IMR-90 (cell line): ENCODE data around the gene STMN1.

Experiments
- BHLHE40 ChIP-seq: fragments of 150-350 bp; IDR thresholded peaks from 2 replicates; pipeline ENCODE4 v1.6.1; 2016; ENCODE audit warnings: mild to moderate bottlenecking, low read depth, low read length
- CEBPB ChIP-seq: IDR thresholded peaks from 2 replicates; pipeline ENCODE4 v1.6.1; 2012; ENCODE audit warnings: low read depth, low read length, improper control_type of control experiment
- MAFK ChIP-seq: IDR thresholded peaks from 2 replicates; pipeline ENCODE4 v1.6.1; 2012; ENCODE audit warnings: low read depth, low read length, improper control_type of control experiment
- MAZ ChIP-seq: IDR thresholded peaks from 2 replicates; pipeline ENCODE4 v1.6.1; 2012; ENCODE audit warnings: low read depth, mild to moderate bottlenecking, low read length, improper control_type of control experiment, moderate library complexity, borderline replicate concordance
- MXI1 ChIP-seq: IDR thresholded peaks from 2 replicates; pipeline ENCODE4 v1.6.1; 2012; ENCODE audit warnings: low read depth, mild to moderate bottlenecking, low read length, moderate library complexity, borderline replicate concordance
- NFE2L2 ChIP-seq: fragments of 150-350 bp; IDR thresholded peaks from 2 replicates; pipeline ENCODE4 v1.6.1; 2016; ENCODE audit warnings: low read depth, mild to moderate bottlenecking, low read length
- POLR2A ChIP-seq: IDR thresholded peaks from 2 replicates; pipeline ENCODE4 v1.6.1; 2012; ENCODE audit warnings: mild to moderate bottlenecking, low read depth, low read length
- RAD21 ChIP-seq: IDR thresholded peaks from 2 replicates; pipeline ENCODE4 v1.6.1; 2012; ENCODE audit warnings: low read length, improper control_type of control experiment
- RCOR1 ChIP-seq: IDR thresholded peaks from 2 replicates; pipeline ENCODE4 v1.6.1; 2012; ENCODE audit warnings: mild to moderate bottlenecking, low read length, improper control_type of control experiment; ENCODE audit not compliant: insufficient replicate concordance
- RFX5 ChIP-seq: IDR thresholded peaks from 2 replicates; pipeline ENCODE4 v1.8.0; 2012; ENCODE audit warnings: low read depth, mild to moderate bottlenecking, low read length, moderate library complexity
- SMC3 ChIP-seq: fragments of 150-350 bp; IDR thresholded peaks from 2 replicates; pipeline ENCODE4 v1.6.1; 2016; ENCODE audit warnings: low read depth, mild to moderate bottlenecking, antibody characterized with exemption, low read length, moderate library complexity
- TF ChIP-seq, protein P1 (sequence below): conservative IDR thresholded peaks from 2 replicates; pipeline ENCODE4 v1.5.1; 2012; ENCODE audit warnings: mild to moderate bottlenecking, low read depth, low read length, improper control_type of control experiment
- TF ChIP-seq, protein P2 (sequence below): fragments of 150-350 bp; IDR thresholded peaks from 2 replicates; pipeline ENCODE4 v1.6.1; 2016; ENCODE audit warnings: low read depth, mild to moderate bottlenecking, low read length, moderate library complexity, borderline replicate concordance
- TF ChIP-seq, protein P3 (sequence below): fragments of 150-350 bp; IDR thresholded peaks from 2 replicates; pipeline ENCODE4 v1.6.1; 2017; ENCODE audit warnings: mild to moderate bottlenecking, antibody characterized with exemption, low read length, low read depth

DNA sequence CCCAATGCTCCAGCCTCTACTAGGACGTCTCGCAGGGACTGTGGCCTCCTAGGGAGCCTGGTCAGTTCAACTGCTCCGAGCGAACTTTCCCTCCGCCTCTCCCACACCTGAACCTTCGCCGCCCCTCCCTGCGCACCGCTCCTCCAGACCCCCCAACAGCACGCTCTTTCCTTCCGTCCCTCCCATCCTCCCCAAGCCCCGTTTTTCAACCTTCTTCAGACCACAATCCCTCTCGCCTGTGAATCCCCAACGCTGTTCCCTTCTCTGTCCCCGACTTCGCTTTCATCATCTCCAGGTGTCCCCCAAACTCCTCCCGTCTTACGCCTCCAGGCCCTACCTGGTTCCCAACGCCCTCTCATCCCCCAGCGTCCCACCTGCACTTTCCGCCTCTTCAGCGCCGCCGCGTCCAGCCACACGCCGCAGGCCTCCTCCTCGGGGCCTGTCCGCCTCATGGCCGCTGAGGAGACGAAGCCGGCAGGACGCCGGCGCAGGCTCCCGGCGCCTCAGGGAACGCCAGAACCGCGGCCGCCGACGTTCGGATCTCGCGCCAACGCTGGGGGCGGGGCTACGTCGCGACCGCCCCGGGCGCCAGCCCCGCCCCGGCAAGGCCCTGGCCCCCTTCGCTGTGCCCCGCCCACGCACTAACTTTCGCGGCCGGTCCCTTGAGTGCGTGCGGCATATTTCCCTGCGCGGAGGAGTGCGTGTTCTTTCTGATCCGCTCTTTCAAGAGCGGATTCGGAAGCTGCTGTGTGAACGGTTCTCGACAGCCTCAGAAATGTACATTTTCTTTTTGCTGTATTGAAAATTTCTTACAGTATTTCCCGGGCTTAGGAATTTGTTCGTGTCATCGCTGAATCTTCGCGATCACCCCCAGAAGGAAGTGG lies 47.1 kb downstream of the STMN1 start, which contains the start of gene AUNIP:
- TF ChIP-seq POLR2A (peak; percentile 85), RFX5 (no peak), CEBPB (no peak), RAD21 (no peak), MAZ (peak; percentile 86; the same call in 1 of the 2 replicates), NFE2L2 (no peak), RCOR1 (no peak), BHLHE40 (no peak), SMC3 (no peak), MXI1 (peak; percentile 98), MAFK (no peak)
- TF ChIP-seq, protein P1, sequence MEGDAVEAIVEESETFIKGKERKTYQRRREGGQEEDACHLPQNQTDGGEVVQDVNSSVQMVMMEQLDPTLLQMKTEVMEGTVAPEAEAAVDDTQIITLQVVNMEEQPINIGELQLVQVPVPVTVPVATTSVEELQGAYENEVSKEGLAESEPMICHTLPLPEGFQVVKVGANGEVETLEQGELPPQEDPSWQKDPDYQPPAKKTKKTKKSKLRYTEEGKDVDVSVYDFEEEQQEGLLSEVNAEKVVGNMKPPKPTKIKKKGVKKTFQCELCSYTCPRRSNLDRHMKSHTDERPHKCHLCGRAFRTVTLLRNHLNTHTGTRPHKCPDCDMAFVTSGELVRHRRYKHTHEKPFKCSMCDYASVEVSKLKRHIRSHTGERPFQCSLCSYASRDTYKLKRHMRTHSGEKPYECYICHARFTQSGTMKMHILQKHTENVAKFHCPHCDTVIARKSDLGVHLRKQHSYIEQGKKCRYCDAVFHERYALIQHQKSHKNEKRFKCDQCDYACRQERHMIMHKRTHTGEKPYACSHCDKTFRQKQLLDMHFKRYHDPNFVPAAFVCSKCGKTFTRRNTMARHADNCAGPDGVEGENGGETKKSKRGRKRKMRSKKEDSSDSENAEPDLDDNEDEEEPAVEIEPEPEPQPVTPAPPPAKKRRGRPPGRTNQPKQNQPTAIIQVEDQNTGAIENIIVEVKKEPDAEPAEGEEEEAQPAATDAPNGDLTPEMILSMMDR, result no peak
- TF ChIP-seq, protein P2, sequence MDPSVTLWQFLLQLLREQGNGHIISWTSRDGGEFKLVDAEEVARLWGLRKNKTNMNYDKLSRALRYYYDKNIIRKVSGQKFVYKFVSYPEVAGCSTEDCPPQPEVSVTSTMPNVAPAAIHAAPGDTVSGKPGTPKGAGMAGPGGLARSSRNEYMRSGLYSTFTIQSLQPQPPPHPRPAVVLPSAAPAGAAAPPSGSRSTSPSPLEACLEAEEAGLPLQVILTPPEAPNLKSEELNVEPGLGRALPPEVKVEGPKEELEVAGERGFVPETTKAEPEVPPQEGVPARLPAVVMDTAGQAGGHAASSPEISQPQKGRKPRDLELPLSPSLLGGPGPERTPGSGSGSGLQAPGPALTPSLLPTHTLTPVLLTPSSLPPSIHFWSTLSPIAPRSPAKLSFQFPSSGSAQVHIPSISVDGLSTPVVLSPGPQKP, result no peak
- TF ChIP-seq, protein P3, sequence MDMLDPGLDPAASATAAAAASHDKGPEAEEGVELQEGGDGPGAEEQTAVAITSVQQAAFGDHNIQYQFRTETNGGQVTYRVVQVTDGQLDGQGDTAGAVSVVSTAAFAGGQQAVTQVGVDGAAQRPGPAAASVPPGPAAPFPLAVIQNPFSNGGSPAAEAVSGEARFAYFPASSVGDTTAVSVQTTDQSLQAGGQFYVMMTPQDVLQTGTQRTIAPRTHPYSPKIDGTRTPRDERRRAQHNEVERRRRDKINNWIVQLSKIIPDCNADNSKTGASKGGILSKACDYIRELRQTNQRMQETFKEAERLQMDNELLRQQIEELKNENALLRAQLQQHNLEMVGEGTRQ, result no peak
